Glomerular endothelial cell (primary cell): ENCODE measurements around the gene CD180. TPM values are rescaled to one million over a fixed set of nuclear protein-coding genes. Genes with fewer than 3 reads are reported as not detected.
"Not testable (repeated sequence)": the region's sequence is repeated elsewhere in the genome, so short reads cannot be mapped to it uniquely, and the experiment has no call there.

Source experiments
- DNase-seq: peaks from one replicate; pipeline ENCODE4 v3.0.0-alpha.2; 2011; ENCODE audit warnings: low read depth, low spot score; ENCODE audit errors: extremely low read depth
- total RNA-seq: library from RNA; depleted of rRNA; stranded (reverse); fragments of >200 nt; gene quantifications from 2 replicates; pipeline ENCODE4 v1.2.3, GENCODE V29; 2015

Gene CD180
- total RNA-seq, 1 donor from 2014 or later = not detected

DNA sequence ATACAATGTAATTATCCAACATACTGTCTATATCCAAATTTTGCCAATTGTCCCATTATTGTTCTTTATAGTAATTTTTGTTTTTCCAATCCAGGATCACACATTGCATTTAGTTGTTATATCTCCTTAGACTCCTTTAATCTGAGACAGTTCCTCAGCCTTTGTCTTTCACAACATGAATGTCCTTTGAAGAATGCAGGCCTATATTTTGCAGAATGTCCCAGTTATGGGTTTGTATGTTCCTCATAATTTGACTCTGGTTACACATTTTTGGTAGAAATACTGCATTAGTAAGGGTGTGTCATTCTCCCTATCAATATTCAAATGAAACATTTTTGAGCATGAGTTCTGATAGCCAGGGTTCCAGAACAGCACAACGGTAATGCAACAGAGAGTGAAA is 6.7 kb downstream of the CD180 start:
- no peak for DNase-seq

GRCh38 chr5:67189079-67189354 is 7.6 kb downstream of the CD180 start:
- DNase-seq = no peak

- no peak for DNase-seq
Measured at GRCh38 chr5:67188274-67189078, 8.1 kb downstream of the CD180 start.

GRCh38 chr5:67187006-67187715 is 9.4 kb downstream of the CD180 start:
- no peak for DNase-seq

DNA sequence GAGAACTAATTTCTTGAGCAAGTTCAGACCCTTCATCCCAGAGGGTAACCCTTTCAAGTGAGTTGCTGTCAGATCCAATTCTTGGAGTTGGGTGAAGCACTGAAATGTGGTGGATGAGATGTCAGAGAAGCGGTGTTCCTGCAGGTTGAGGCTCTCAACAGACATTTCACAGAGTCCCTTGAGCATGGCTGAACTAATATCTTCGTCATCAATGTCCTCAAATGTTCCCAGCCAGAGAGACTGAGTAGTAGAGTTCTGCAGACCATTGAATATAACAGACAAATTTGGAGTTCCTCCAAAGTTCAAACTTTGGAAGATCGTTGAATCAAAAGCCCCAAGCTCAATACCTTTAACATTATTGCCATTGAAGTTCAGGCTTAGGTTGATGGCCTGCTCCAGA is 12.7 kb downstream of the CD180 start:
- DNase-seq = no peak

DNA sequence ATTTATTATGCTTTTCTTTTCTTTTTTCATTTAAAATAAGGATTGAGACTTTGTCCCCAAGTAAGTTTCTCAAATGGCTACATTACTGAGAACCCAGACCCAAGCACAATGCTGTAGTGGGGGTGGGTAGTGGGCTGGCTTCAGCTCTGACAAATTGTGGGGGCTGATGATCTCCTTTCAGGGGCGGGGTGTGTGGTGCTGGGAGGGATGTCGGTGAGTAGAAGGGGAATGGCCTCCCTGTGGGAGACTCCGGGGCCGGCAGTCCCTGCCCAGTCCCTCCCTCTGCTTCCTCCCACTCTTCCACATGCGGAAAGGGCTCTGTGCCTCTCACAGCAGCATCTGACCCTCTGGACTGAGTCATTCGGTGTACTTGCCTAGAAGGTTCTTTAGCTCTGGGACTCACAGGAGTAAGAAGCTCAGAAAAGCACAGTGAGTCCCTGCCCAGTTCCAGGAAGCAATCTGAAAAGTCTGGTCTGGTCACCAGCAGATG is 14.3 kb downstream of the CD180 start:
- DNase-seq = peak; percentile 47

GRCh38 chr5:67181648-67182221 is 14.9 kb downstream of the CD180 start:
- DNase-seq = no peak

GRCh38 chr5:67179697-67180361 is 16.8 kb downstream of the CD180 start:
- no peak for DNase-seq

GRCh38 chr5:67178966-67179365 is 17.6 kb downstream of the CD180 start:
- no peak for DNase-seq

- no peak for DNase-seq
Measured at GRCh38 chr5:67178085-67178484, 18.5 kb downstream of the CD180 start.

- no peak for DNase-seq
Measured at GRCh38 chr5:67176936-67177335, 19.7 kb downstream of the CD180 start.

DNA sequence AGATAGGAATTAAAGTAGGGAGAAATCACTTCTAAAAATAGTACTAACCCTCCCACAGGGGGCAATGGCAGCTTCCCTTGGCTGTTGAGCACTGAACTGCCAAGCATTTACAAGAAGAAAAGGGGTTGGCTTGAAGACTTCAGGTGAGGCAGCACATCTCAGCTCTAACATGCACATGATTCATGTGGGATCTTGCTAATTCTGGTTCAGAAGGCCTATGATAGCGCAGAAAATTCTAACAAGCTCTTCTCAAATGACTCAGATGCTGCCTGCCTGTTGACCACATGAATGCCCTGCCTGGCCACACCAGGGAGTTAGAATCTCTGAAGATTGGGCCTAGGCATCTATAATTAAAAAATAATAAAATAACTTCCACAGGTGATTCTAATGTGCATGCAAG is 22.6 kb downstream of the CD180 start:
- no peak for DNase-seq

DNA sequence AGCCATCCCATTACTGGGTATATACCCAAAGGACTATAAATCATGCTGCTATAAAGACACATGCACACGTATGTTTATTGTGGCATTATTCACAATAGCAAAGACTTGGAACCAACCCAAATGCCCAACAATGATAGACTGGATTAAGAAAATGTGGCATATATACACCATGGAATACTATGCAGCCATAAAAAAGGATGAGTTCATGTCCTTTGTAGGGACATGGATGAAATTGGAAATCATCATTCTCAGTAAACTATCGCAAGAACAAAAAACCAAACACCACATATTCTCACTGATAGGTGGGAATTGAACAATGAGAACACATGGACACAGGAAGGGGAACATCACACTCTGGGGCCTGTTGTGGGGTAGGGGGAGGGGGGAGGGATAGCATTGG is 23.2 kb downstream of the CD180 start:
- not testable (repeated sequence) for DNase-seq

DNA sequence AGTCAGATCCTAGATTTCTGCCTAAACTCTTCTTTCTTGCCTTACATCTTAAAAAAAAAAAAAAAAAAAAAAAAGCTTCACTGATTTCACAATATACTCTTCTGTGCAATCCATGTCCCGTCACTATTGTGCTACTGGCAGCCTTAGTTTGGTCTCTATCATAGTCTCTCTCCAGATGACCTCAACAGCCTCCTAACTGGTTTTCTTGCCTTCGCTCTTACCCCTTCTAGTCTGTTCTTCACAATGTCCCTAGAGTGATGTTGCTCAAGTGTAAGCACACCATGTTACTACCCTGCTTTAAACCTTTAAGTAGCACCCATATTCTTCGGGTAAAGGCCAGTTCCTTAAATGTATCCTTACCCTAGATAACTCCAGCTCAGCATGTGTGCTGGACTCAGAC is 25.8 kb downstream of the CD180 start:
- no peak for DNase-seq

DNA sequence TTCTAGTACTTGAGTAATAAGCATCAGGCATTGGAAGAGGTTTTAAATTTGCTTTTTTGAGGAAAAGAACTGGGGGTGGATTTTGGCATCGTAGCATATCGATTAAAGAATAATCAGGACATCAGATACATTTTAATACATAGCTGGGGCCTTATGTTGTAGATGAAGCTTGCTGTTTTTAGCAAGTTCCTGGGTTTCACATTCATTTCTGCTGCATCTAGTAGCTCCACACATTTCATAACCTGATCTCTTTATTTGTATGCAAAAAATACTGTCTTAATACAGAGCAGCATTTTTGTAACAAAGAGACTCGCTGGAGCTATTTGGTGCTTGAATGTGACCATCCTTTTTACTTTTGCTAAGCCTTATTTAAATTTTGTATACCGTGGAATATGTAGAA is 28.5 kb downstream of the CD180 start:
- no peak for DNase-seq

DNA sequence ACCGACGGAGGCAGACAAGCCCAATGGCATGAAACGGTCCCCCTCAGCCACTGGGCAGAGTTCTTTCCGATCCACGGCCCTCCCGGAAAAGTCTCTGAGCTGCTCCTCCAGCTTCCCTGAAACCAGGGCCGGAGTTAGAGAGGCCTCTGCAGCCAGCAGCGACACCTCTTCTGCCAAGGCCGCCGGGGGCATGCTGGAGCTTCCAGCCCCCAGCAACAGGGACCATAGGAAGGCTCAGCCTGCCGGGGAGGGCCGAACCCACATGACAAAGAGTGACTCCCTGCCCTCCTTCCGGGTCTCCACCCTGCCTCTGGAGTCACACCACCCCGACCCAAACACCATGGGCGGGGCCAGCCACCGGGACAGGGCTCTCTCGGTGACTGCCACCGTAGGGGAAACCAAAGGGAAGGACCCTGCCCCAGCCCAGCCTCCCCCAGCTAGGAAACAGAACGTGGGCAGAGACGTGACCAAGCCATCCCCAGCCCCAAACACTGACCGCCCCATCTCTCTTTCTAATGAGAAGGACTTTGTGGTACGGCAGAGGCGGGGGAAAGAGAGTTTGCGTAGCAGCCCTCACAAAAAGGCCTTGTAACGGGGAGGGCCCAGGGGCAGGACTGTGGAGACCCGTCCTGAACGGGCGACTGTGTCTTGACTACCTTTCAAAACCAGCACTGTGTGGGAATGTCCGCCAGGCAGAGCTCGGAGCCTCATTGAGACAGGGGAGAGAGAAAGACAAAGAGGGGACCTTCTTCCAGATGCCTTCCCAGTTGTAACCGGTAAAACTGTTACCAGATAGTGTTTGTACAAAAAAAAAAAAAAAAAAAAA is 29.9 kb downstream of the CD180 start:
- no peak for DNase-seq

DNA sequence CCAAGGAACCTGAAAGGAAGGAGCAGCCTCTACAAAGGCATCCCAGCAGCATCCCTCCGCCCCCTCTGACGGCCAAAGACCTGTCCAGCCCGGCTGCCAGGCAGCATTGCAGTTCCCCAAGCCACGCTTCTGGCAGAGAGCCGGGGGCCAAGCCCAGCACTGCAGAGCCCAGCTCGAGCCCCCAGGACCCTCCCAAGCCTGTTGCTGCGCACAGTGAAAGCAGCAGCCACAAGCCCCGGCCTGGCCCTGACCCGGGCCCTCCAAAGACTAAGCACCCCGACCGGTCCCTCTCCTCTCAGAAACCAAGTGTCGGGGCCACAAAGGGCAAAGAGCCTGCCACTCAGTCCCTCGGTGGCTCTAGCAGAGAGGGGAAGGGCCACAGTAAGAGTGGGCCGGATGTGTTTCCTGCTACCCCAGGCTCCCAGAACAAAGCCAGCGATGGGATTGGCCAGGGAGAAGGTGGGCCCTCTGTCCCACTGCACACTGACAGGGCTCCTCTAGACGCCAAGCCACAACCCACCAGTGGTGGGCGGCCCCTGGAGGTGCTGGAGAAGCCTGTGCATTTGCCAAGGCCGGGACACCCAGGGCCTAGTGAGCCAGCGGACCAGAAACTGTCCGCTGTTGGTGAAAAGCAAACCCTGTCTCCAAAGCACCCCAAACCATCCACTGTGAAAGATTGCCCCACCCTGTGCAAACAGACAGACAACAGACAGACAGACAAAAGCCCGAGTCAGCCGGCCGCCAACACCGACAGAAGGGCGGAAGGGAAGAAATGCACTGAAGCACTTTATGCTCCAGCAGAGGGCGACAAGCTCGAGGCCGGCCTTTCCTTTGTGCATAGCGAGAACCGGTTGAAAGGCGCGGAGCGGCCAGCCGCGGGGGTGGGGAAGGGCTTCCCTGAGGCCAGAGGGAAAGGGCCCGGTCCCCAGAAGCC is 30.8 kb downstream of the CD180 start:
- no peak for DNase-seq

GRCh38 chr5:67164856-67165525 is 31.6 kb downstream of the CD180 start:
- DNase-seq = no peak
